ENCODE data around the gene RAB27B. TPM values are rescaled to one million over a fixed set of nuclear protein-coding genes. Genes with fewer than 3 reads are reported as not detected.

Gene RAB27B
- total RNA-seq, 1 donor from 2014 or later: 3.7 TPM

GRCh38 chr18:54910161-54910919 is 82.1 kb downstream of the RAB27B start:
- no peak for DNase-seq

GRCh38 chr18:54911551-54911950 is 83.3 kb downstream of the RAB27B start:
- DNase-seq: no peak

GRCh38 chr18:54914816-54915215 is 86.5 kb downstream of the RAB27B start:
- no peak for DNase-seq

GRCh38 chr18:54916507-54916906 is 88.2 kb downstream of the RAB27B start:
- DNase-seq: no peak

- no peak for DNase-seq
Observed at GRCh38 chr18:54918060-54918459, 89.8 kb downstream of the RAB27B start.

- no peak for DNase-seq
Observed at GRCh38 chr18:54919412-54919811, 91.1 kb downstream of the RAB27B start.

- no peak for DNase-seq
Observed at GRCh38 chr18:54923339-54923956, 95.2 kb downstream of the RAB27B start.

GRCh38 chr18:54924948-54925347 is 96.7 kb downstream of the RAB27B start:
- DNase-seq: no peak

GRCh38 chr18:54926593-54927325 is 98.5 kb downstream of the RAB27B start:
- no peak for DNase-seq

GRCh38 chr18:54928236-54928635 is 100.0 kb downstream of the RAB27B start:
- DNase-seq: no peak

- DNase-seq: no peak
Observed at GRCh38 chr18:54931152-54931551, 102.9 kb downstream of the RAB27B start.

GRCh38 chr18:54932472-54932871 is 104.2 kb downstream of the RAB27B start:
- DNase-seq: no peak

GRCh38 chr18:54938506-54938905 is 110.2 kb downstream of the RAB27B start:
- no peak for DNase-seq

GRCh38 chr18:54939361-54939917 is 111.2 kb downstream of the RAB27B start:
- no peak for DNase-seq

- no peak for DNase-seq
Observed at GRCh38 chr18:54942144-54942543, 113.9 kb downstream of the RAB27B start.

GRCh38 chr18:54942569-54942968 is 114.3 kb downstream of the RAB27B start:
- DNase-seq: no peak

Other genes starting within 250 kb of the RAB27B start
- gene DYNAP, start 237.2 kb upstream of the RAB27B start, total RNA-seq: not detected
- gene CCDC68, start 131.0 kb downstream of the RAB27B start, total RNA-seq: 5.0 TPM

Measured in tongue (tissue), 2 donors.